Ovary (tissue), 3 donors: ENCODE results near the gene ATP1A2.

Experiments used
- EP300 ChIP-seq: sonication (generic); formaldehyde crosslinking; IDR thresholded peaks from one replicate; pipeline ENCODE4 v1.6.1; 2017; ENCODE audit warnings: antibody characterized with exemption
- POLR2A ChIP-seq: fragments of 450-650 bp; IDR thresholded peaks from one replicate; pipeline ENCODE4 v1.6.1; 2017; ENCODE audit warnings: antibody characterized with exemption, mild to moderate bottlenecking, moderate library complexity
- TF ChIP-seq, protein P1 (sequence below), 3 donors: fragments of 450-650 bp in 2 of 3; fragments of 200-600 bp in 1 of 3; IDR thresholded peaks; one replicate each; pipeline versions ENCODE4 v1.5.1 to v1.8.0; 2016 to 2022; ENCODE audit warnings: antibody characterized with exemption in 3 of 3, mild to moderate bottlenecking in 1 of 3
- donor health status: DM: no; HTN: no; CAD: no.

DNA sequence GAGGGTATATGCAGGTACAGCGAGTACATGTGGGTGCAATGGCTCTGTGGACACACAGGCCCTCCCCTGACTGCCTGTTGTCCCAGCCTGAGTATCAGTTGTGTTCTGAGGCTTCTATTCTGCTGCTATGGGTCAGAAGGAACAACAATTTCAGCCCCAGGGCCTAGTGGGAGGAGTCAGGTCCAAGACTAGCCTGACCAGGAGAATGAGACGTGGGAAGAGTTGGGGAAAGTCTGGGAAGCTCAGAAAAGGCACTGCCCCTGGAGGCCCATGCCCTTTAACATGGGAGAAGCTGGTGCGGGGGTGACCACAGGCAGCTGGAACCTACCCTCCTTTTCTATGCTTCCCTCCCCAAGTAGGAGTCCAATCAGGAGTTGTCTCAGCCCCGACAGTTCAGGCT is 24.8 kb upstream of the ATP1A2 start:
- TF ChIP-seq, protein P1, sequence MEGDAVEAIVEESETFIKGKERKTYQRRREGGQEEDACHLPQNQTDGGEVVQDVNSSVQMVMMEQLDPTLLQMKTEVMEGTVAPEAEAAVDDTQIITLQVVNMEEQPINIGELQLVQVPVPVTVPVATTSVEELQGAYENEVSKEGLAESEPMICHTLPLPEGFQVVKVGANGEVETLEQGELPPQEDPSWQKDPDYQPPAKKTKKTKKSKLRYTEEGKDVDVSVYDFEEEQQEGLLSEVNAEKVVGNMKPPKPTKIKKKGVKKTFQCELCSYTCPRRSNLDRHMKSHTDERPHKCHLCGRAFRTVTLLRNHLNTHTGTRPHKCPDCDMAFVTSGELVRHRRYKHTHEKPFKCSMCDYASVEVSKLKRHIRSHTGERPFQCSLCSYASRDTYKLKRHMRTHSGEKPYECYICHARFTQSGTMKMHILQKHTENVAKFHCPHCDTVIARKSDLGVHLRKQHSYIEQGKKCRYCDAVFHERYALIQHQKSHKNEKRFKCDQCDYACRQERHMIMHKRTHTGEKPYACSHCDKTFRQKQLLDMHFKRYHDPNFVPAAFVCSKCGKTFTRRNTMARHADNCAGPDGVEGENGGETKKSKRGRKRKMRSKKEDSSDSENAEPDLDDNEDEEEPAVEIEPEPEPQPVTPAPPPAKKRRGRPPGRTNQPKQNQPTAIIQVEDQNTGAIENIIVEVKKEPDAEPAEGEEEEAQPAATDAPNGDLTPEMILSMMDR (IDR thresholded peaks at IDR 0.05): no peak
- TF ChIP-seq POLR2A (no peak), EP300 (no peak)
